ENCODE measurements around the gene NPC1L1.
"Not testable (repeated sequence)": the region's sequence is repeated elsewhere in the genome, so short reads cannot be mapped to it uniquely, and the experiment has no call there.

Gene NPC1L1

DNA sequence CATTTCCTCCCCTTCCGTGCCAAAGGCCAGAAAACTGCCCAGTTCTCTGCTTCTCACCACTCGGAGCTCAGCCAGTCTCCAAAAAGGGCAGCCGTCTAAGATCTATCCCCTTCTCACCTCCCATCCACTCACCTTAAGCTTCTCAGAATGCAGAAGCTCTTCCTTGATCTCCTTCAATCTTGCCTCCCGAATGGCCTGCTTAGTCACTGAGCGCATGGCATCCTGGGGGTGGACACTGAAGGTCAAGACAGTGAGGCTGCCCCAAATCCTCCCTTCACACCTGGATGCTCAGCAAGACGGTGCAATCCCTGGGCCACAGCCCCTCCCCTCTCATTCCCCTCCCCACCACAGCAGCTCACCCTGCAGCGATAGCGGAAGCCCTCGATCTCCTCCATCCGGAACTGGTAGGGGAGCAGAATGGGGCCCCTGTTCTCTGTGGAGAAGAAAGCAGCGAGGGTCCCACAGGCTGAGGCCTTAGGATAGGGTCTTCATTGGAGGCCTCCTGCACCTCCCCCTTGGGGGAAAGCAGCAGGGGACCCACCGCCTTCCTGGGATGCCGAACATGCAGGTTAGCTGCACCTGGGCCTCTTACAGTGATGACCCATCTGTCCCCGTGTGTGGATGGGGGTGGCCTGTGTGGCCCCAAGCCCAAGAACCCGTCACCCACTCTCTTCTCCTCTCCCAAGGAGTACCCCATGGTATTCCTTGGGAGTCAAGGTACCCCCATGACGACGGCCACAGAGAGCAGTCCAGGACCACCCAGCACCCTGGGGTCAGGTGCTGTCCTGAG is 27.8 kb upstream of the NPC1L1 start:
- Mint-ChIP-seq H3K4me1 (peaks cover 24% of the 10 kb centered on the region), H3K4me3 (no peak overlapping the region), H3K27ac (peak overlapping the region; percentile 73), H3K36me3 (ENCODE audit: low read depth) (peaks cover 71% of the 10 kb centered on the region), H3K9me3 (no peaks in the 10 kb centered on the region), H3K27me3 (no peaks in the 10 kb centered on the region)
- DNase-seq (no peak), ATAC-seq (no peak)

DNA sequence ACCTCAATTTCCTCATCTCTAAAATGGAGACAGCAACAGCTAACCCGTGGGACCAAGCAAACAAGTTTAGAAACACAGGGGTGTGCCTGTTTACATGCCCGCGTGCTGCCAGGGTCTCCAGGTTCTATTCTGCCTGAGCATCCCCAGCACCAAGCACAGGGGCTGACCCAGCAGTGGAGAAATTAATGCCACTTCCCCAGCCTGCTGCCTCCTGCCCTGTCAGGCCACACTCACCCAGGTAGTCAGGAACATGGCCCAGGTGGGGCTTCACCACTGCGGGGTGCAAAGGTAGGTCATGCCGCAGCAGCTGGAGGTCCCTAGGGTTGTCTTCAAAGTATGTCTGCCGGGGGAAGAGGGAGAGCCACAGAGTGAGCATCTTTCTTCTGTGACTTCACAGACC is 26.8 kb upstream of the NPC1L1 start:
- peak overlapping the region; percentile 50 for H3K27ac Mint-ChIP-seq
- peaks cover 19% of the 10 kb centered on the region for H3K4me1 Mint-ChIP-seq
- H3K27me3 Mint-ChIP-seq: no peaks in the 10 kb centered on the region
- no peak overlapping the region for H3K4me3 Mint-ChIP-seq
- ATAC-seq: no peak
- H3K36me3 Mint-ChIP-seq (ENCODE audit: low read depth): peaks cover 63% of the 10 kb centered on the region
- no peak for DNase-seq
- no peaks in the 10 kb centered on the region for H3K9me3 Mint-ChIP-seq

DNA sequence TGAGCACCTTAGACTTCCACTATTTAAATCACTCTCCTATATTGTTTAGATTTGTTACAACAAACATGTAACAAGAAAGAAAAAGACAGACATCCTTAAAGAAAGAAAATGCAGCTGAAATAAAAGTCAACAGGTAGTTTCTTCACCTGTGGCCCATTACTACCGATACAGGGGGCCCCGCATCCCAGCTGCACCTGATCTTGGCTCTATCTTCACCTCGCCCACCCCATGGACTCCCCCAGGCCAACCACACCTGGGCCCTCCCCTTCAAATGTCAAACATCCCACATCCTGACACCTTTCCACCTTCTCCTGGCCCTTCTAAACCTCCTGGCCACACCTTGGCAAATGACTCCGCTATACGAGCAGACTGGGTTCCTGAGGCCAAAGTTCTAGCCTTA is 25.6 kb upstream of the NPC1L1 start:
- no peak for DNase-seq
- ATAC-seq: no peak
- no peaks in the 10 kb centered on the region for H3K27me3 Mint-ChIP-seq
- H3K4me3 Mint-ChIP-seq: no peak overlapping the region
- H3K4me1 Mint-ChIP-seq: peaks cover 9% of the 10 kb centered on the region
- peaks cover 51% of the 10 kb centered on the region for H3K36me3 Mint-ChIP-seq (ENCODE audit: low read depth)
- no peaks in the 10 kb centered on the region for H3K9me3 Mint-ChIP-seq
- no peak overlapping the region for H3K27ac Mint-ChIP-seq

DNA sequence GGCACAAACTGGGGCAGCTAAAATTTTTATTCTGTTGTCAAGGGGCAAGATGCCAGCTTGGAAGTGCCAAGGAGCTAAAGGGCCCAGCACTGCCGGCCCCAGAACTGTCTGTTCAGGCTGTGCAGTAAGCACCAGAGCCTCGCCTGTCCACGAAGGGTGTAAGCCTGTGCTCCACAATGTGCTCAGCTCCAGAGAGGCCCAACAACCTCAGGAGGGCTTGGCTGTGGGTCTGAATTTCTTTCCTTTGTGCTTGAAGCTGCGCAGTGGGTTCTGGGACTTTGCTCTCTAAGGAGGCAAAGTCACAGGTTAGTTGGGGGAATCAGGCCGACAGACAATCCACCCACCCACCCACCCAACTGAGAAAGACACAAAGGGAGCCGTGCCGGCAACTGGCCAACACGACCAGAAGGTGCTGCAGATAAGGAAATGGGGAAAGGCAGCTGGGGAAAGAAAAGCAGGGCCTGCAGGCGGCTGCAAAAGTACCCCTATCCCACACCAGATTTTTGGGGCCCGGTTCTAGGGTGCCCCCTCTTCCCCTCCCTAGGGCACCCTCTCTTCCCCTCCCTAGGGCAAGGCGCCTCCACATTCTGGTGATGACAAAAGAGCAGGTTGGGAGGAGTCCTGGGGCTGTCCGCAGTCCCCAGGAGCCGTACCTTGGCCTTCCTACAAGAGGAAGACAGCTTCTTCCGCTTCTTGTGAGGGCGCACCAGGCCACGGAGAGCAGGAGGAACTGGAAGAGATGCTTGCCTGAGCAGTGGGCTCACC is 24.8 kb upstream of the NPC1L1 start:
- Mint-ChIP-seq H3K27me3 (no peaks in the 10 kb centered on the region), H3K4me1 (peaks cover 4% of the 10 kb centered on the region), H3K4me3 (no peak overlapping the region), H3K9me3 (no peaks in the 10 kb centered on the region), H3K27ac (no peak overlapping the region), H3K36me3 (ENCODE audit: low read depth) (peaks cover 44% of the 10 kb centered on the region)
- DNase-seq (no peak), ATAC-seq (peak; percentile 29)

- H3K4me1 Mint-ChIP-seq: peaks cover 4% of the 10 kb centered on the region
- peak overlapping the region; percentile 35 for H3K27ac Mint-ChIP-seq
- H3K36me3 Mint-ChIP-seq (ENCODE audit: low read depth): peaks cover 40% of the 10 kb centered on the region
- H3K4me3 Mint-ChIP-seq: no peak overlapping the region
- no peaks in the 10 kb centered on the region for H3K9me3 Mint-ChIP-seq
- ATAC-seq (peak; percentile 63), DNase-seq (peak; percentile 68)
- no peaks in the 10 kb centered on the region for H3K27me3 Mint-ChIP-seq
Observed at GRCh38 chr7:44565097-44565794, 24.1 kb upstream of the NPC1L1 start.

- Mint-ChIP-seq H3K4me1 (peaks cover 4% of the 10 kb centered on the region), H3K27ac (no peak overlapping the region), H3K27me3 (no peaks in the 10 kb centered on the region), H3K9me3 (no peaks in the 10 kb centered on the region), H3K36me3 (ENCODE audit: low read depth) (peaks cover 36% of the 10 kb centered on the region), H3K4me3 (no peak overlapping the region)
- ATAC-seq: no peak
- DNase-seq: no peak
Observed at GRCh38 chr7:44564606-44565005, 23.5 kb upstream of the NPC1L1 start.

- ATAC-seq: no peak
- Mint-ChIP-seq H3K27ac (no peak overlapping the region), H3K4me1 (no peaks in the 10 kb centered on the region), H3K9me3 (no peaks in the 10 kb centered on the region), H3K27me3 (no peaks in the 10 kb centered on the region), H3K4me3 (no peak overlapping the region), H3K36me3 (ENCODE audit: low read depth) (peaks cover 25% of the 10 kb centered on the region)
- no peak for DNase-seq
Observed at GRCh38 chr7:44563171-44563679, 22.1 kb upstream of the NPC1L1 start.

DNA sequence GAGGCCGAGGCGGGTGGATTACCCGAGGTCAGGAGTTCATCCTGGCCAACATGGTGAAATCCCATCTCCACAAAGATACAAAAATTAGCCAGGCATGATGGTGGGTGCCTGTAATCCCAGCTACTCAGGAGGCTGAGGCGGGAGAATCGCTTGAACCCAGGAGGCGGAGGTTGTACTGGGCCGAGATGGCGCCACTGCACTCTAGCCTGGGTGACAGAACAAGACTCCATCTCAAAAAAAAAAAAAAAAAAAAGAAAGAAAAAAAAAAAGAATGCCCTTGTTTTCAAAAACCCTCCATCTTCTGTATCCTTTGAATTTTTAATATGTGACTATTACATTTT is 21.5 kb upstream of the NPC1L1 start:
- not testable (repeated sequence) for DNase-seq, H3K4me3 Mint-ChIP-seq, ATAC-seq, H3K27ac Mint-ChIP-seq, H3K9me3 Mint-ChIP-seq, H3K4me1 Mint-ChIP-seq, H3K27me3 Mint-ChIP-seq
- H3K36me3 Mint-ChIP-seq (ENCODE audit: low read depth): peaks cover 21% of the 10 kb centered on the region

DNA sequence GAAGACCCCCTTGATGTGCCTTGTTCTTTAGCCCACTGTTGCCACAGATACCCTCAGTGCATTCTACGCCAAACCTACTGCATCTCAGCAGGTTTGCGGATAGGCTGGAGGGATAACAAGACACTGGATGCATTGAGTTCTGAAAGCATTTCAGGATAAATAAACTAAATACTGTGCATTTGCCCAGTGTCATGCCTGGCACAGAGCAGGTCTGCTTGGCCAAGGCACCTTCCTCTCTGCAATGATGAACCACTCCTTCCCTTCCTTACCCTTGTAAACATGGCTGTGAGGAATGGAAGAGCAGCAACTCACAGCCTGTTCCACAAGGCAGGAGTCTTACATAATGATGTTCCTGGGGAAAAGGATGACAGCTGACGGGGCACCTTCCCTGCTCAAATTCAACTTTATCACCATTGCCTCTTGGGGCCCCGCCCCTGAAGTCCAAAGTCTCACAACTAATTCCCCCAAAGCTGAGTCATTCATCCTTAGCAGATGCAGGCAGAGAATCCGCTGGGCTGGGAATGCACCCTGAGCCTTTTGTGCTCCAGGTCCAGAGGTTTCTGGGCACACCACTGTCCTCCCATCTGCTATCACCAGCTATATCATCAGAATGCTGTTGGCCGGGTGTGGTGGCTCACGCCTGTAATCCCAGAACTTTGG is 21.0 kb upstream of the NPC1L1 start:
- DNase-seq (no peak), ATAC-seq (no peak)
- Mint-ChIP-seq H3K27ac (no peak overlapping the region), H3K4me1 (no peaks in the 10 kb centered on the region), H3K9me3 (no peaks in the 10 kb centered on the region), H3K36me3 (ENCODE audit: low read depth) (peaks cover 17% of the 10 kb centered on the region), H3K4me3 (no peak overlapping the region), H3K27me3 (no peaks in the 10 kb centered on the region)

DNA sequence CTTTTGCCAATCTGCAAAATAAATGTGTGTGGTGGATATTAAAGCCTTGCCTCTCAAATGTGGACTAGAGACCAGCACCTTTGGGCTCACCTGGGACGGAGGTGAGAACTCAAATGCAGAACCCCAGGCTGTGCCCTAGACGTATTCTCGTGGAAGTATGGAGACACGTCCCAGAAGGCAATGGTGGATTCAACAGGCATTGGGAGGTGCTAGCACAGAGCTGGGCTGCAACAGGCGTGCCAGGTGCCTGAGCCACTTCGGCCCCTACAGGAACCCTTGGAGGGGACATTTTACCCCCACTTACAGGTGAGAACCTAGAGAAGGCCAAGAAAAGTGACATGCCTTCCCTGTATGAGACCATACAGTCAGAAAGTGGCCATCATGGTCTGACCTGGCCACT is 20.4 kb upstream of the NPC1L1 start:
- Mint-ChIP-seq H3K9me3 (no peaks in the 10 kb centered on the region), H3K4me3 (no peak overlapping the region), H3K4me1 (no peaks in the 10 kb centered on the region), H3K27me3 (peaks cover 2% of the 10 kb centered on the region), H3K36me3 (ENCODE audit: low read depth) (peaks cover 16% of the 10 kb centered on the region), H3K27ac (no peak overlapping the region)
- no peak for DNase-seq
- ATAC-seq: no peak

- Mint-ChIP-seq H3K36me3 (ENCODE audit: low read depth) (peaks cover 5% of the 10 kb centered on the region), H3K4me3 (no peak overlapping the region), H3K4me1 (no peaks in the 10 kb centered on the region), H3K9me3 (no peaks in the 10 kb centered on the region), H3K27me3 (peaks cover 2% of the 10 kb centered on the region), H3K27ac (no peak overlapping the region)
- no peak for DNase-seq
- ATAC-seq: no peak
Observed at GRCh38 chr7:44559485-44559884, 18.4 kb upstream of the NPC1L1 start.

- ATAC-seq: no peak
- H3K9me3 Mint-ChIP-seq: no peaks in the 10 kb centered on the region
Observed at GRCh38 chr7:44557485-44557884, 16.4 kb upstream of the NPC1L1 start.

GRCh38 chr7:44555350-44555749 is 14.2 kb upstream of the NPC1L1 start:
- Mint-ChIP-seq H3K27me3 (peaks cover 2% of the 10 kb centered on the region), H3K36me3 (ENCODE audit: low read depth) (no peaks in the 10 kb centered on the region), H3K4me3 (no peak overlapping the region), H3K9me3 (no peaks in the 10 kb centered on the region), H3K4me1 (no peaks in the 10 kb centered on the region), H3K27ac (no peak overlapping the region)
- ATAC-seq (no peak), DNase-seq (no peak)

More at GRCh38 chr7:44557485-44557884, 16.4 kb upstream of the NPC1L1 start:
- Mint-ChIP-seq H3K4me3 (no peak overlapping the region), H3K36me3 (ENCODE audit: low read depth) (no peaks in the 10 kb centered on the region), H3K4me1 (no peaks in the 10 kb centered on the region), H3K27me3 (peaks cover 2% of the 10 kb centered on the region), H3K27ac (no peak overlapping the region)
- no peak for DNase-seq

DNA sequence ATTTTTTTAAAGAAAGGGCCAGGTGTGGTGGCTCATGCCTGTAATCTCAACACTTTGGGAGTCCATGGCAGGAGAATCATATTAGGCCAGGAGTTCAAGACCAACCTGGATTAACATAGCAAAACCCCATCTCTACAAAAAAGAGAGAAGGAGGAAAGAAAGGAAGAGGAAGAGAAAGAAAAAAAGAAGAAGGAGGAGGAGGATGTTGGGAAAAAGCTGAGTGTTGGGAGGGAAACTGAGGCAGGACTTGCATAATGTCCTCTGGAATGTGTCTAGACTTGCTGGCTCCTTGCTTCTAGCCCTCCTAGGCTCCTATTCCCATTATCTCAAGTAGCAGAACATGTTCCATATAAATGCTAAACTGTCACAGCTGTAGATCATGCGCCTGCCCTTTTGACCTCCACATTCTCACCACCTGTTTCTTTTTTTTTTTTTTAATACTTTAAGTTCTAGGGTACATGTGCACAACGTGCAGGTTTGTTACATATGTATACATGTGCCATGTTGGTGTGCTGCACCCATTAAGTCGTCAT is 11.4 kb upstream of the NPC1L1 start:
- H3K27me3 Mint-ChIP-seq; ATAC-seq; H3K4me1 Mint-ChIP-seq; DNase-seq; H3K27ac Mint-ChIP-seq; H3K4me3 Mint-ChIP-seq; H3K36me3 Mint-ChIP-seq (ENCODE audit: low read depth); H3K9me3 Mint-ChIP-seq: not testable (repeated sequence)

Measured in activated naive CD8-positive, alpha-beta T cell treated with anti-CD3 and anti-CD28 coated beads, Interleukin-2, amount 50 U/mL, for 24 hours (primary cell).